Measurements from ENCODE around the gene GPR107.
"Not testable (repeated sequence)": the region's sequence is repeated elsewhere in the genome, so short reads cannot be mapped to it uniquely, and the experiment has no call there.

GPR107 gene

GRCh38 chr9:130053504-130054324 is at the start of gene GPR107:
TSS of gene GPR107 (plus strand) at chr9:130053906. CDS start at chr9:130053933, 27 bp downstream.
- DNase-seq = peak; percentile 74 to 81

- DNase-seq = no peak
Observed at GRCh38 chr9:130003943-130004552, 49.7 kb upstream of the GPR107 start.

- not testable (repeated sequence) for DNase-seq
Observed at GRCh38 chr9:130006952-130007351, 46.8 kb upstream of the GPR107 start.

- no peak for DNase-seq
Observed at GRCh38 chr9:130008538-130008937, 45.2 kb upstream of the GPR107 start.

GRCh38 chr9:130009546-130009945 is 44.2 kb upstream of the GPR107 start:
- DNase-seq = not testable (repeated sequence)

GRCh38 chr9:130010151-130010988 is 43.3 kb upstream of the GPR107 start:
- DNase-seq = no peak

GRCh38 chr9:130013326-130013725 is 40.4 kb upstream of the GPR107 start:
- DNase-seq = no peak

- DNase-seq = no peak
Observed at GRCh38 chr9:130015353-130016019, 38.2 kb upstream of the GPR107 start.

- DNase-seq = no peak
Observed at GRCh38 chr9:130017076-130017475, 36.6 kb upstream of the GPR107 start.

- DNase-seq = not testable (repeated sequence)
Observed at GRCh38 chr9:130017510-130017909, 36.2 kb upstream of the GPR107 start.

- no peak for DNase-seq
Observed at GRCh38 chr9:130018265-130018664, 35.4 kb upstream of the GPR107 start.

GRCh38 chr9:130020618-130021017 is 33.1 kb upstream of the GPR107 start:
- no peak for DNase-seq

- DNase-seq = no peak
Observed at GRCh38 chr9:130021123-130021522, 32.6 kb upstream of the GPR107 start.

GRCh38 chr9:130021842-130022241 is 31.9 kb upstream of the GPR107 start:
- DNase-seq = not testable (repeated sequence)

- no peak for DNase-seq
Observed at GRCh38 chr9:130022566-130023143, 31.1 kb upstream of the GPR107 start.

- DNase-seq = no peak
Observed at GRCh38 chr9:130023144-130023787, 30.4 kb upstream of the GPR107 start.

- DNase-seq = no peak
Observed at GRCh38 chr9:130023994-130024596, 29.6 kb upstream of the GPR107 start.

- DNase-seq = no peak
Observed at GRCh38 chr9:130024597-130024994, 29.1 kb upstream of the GPR107 start.

GRCh38 chr9:130026583-130027340 is 26.9 kb upstream of the GPR107 start:
- DNase-seq = no peak

GRCh38 chr9:130027533-130028365 is 26.0 kb upstream of the GPR107 start:
- no peak for DNase-seq

All from stimulated activated CD4-positive, alpha-beta T cell treated with anti-CD3 and anti-CD28 coated beads, Interleukin-2, amount 100 ng/mL, for 48 hours (primary cell).